WTC11 (cell line): ENCODE data around the gene ATXN7L3. TPM values are rescaled to one million over a fixed set of nuclear protein-coding genes. Genes with fewer than 3 reads are reported as not detected.

Experiments
- ATAC-seq: fragments of 200-7000 bp; cut with Tn5 transposase; 2 replicates; pipeline ENCODE4 v1.10.0; 2021; ENCODE audit warnings: mild to moderate bottlenecking, moderate library complexity
- CTCF ChIA-PET: fragments of 300-600 bp; sonication (Branson Sonifier 250); formaldehyde crosslinking; loops from one replicate; lab custom pipeline; 2021; ENCODE audit warnings: antibody characterized with exemption; lab: Charles Lee
- POLR2A ChIA-PET: fragments of 350-600 bp; sonication (Branson Sonifier 250); formaldehyde crosslinking; loops from one replicate; lab custom pipeline; 2021; ENCODE audit warnings: antibody characterized with exemption; lab: Charles Lee
- DNase-seq: peaks from one replicate; pipeline ENCODE4 v3.0.0; 2021; ENCODE audit warnings: low spot score
- H3K27ac Mint-ChIP-seq: 2 replicates; pipeline ENCODE4 v1.8.0; 2021; ENCODE audit warnings: mixed read lengths
- H3K27me3 Mint-ChIP-seq: 2 replicates; pipeline ENCODE4 v1.8.0; 2021; ENCODE audit warnings: low read depth, mild to moderate bottlenecking, moderate library complexity, mixed read lengths
- H3K36me3 Mint-ChIP-seq: 2 replicates; pipeline ENCODE4 v1.8.0; 2021; ENCODE audit warnings: mixed read lengths
- H3K4me1 Mint-ChIP-seq: 2 replicates; pipeline ENCODE4 v1.8.0; 2022; ENCODE audit warnings: mixed read lengths
- H3K4me3 Mint-ChIP-seq: 2 replicates; pipeline ENCODE4 v1.8.0; 2021; ENCODE audit warnings: mild to moderate bottlenecking, moderate library complexity, mixed read lengths
- H3K9me3 Mint-ChIP-seq: 2 replicates; pipeline ENCODE4 v1.8.0; 2021; ENCODE audit warnings: mixed read lengths
- JUN ChIP-seq: sonication (generic); formaldehyde crosslinking; IDR thresholded peaks from 2 replicates; pipeline ENCODE4 v1.8.0; 2023; ENCODE audit warnings: mild to moderate bottlenecking, missing genetic modification reagents
- total RNA-seq: library from RNA; stranded (reverse); gene quantifications from 3 replicates; pipeline ENCODE4 v1.2.3, GENCODE V29; 2021
- TF ChIP-seq, protein P1 (sequence below): sonication (generic); formaldehyde crosslinking; IDR thresholded peaks from 2 replicates; pipeline ENCODE4 v1.8.1; 2023; ENCODE audit warnings: mild to moderate bottlenecking, moderate library complexity, missing genetic modification reagents
- TF ChIP-seq, protein P2 (sequence below): sonication (generic); formaldehyde crosslinking; IDR thresholded peaks from 2 replicates; pipeline ENCODE4 v1.8.1; 2023; ENCODE audit warnings: mild to moderate bottlenecking, missing genetic modification reagents, moderate library complexity
- TF ChIP-seq, protein P3 (sequence below): fragments of 250-450 bp; sonication (Bioruptor Pico); conservative IDR thresholded peaks from 2 replicates; pipeline ENCODE4 v1.9.0; 2021; ENCODE audit warnings: mild to moderate bottlenecking
- TF ChIP-seq, protein P4 (sequence below): fragments of 250-450 bp; sonication (Bioruptor Pico); IDR thresholded peaks from 2 replicates; pipeline ENCODE4 v1.8.0; 2021; ENCODE audit warnings: mild to moderate bottlenecking
- TF ChIP-seq, protein P5 (sequence below): sonication (generic); formaldehyde crosslinking; IDR thresholded peaks from 2 replicates; pipeline ENCODE4 v1.8.0; 2023; ENCODE audit warnings: missing genetic modification reagents
- TF ChIP-seq, protein P6 (sequence below): sonication (generic); formaldehyde crosslinking; IDR thresholded peaks from 2 replicates; pipeline ENCODE4 v1.8.1; 2023; ENCODE audit warnings: mild to moderate bottlenecking, missing genetic modification reagents, borderline replicate concordance
- TF ChIP-seq, protein P7 (sequence below): fragments of 250-450 bp; sonication (Bioruptor Pico); IDR thresholded peaks from 2 replicates; pipeline ENCODE4 v1.9.0; 2021; ENCODE audit warnings: mild to moderate bottlenecking
- TF ChIP-seq, protein P8 (sequence below): sonication (generic); formaldehyde crosslinking; IDR thresholded peaks from 2 replicates; pipeline ENCODE4 v1.8.0; 2023; ENCODE audit warnings: mild to moderate bottlenecking, missing genetic modification reagents

Gene ATXN7L3
- total RNA-seq, 1 experiment from 2014 or later = 114 TPM

DNA sequence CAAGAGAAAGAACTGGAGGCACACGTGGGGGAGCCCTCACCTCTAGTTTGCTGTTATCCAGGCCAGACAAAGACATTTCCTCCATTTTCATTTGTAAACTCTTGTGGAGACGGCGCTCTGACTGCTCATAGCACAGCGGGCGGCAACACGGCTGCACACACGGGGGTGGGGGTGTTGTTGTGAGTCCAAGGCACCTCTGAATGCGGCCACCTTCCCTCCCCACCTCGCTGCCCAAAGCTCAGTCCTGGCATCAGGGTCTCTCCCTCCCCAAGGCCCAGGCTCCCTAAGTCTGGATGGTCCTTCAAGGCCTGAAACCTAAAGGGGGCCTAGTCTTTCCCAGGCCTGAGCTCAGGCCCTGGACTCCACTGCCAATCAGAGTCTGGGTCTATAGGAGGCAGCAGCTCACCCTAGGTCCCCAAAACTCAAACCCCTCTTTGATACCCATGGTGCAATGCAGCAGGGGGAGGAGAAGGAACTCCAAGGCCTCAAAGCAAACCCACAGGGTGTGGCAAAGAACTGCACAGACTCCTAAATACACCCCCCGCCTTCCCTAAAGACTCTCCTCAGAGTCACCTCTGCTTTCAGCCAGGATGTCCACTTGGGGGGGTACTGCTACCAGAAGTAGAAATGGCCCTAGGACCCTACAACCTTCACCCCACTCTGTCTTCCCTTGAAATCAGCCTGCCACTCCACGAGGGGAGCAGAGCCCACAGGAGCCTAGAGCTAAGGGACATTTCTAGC lies 1.5 kb downstream of the ATXN7L3 start (continued):
- TF ChIP-seq, protein P1, sequence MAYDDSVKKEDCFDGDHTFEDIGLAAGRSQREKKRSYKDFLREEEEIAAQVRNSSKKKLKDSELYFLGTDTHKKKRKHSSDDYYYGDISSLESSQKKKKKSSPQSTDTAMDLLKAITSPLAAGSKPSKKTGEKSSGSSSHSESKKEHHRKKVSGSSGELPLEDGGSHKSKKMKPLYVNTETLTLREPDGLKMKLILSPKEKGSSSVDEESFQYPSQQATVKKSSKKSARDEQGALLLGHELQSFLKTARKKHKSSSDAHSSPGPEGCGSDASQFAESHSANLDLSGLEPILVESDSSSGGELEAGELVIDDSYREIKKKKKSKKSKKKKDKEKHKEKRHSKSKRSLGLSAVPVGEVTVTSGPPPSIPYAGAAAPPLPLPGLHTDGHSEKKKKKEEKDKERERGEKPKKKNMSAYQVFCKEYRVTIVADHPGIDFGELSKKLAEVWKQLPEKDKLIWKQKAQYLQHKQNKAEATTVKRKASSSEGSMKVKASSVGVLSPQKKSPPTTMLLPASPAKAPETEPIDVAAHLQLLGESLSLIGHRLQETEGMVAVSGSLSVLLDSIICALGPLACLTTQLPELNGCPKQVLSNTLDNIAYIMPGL (CRISPR knock-in tag) = no peak

DNA sequence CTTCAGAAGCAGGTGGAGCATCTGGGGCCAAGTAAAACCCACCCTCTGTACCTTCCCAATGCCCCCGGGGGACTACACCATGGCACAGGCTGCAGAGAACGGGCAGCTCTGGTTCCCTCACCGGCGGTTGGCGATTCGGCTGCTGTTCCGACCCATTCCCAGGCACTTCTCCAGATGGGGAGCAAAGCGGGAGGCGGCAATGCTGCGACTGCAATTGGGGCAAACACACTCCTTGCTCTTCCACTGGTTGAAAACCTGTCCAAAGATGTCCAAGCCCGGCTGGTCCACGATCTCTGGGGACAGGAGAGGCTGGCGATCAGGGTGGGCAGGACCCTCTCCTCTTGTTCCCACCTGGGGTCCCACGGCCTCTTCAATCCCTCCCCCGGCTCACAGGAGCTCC lies 2.6 kb downstream of the ATXN7L3 start:
- no peaks in the 10 kb centered on the region for H3K9me3 Mint-ChIP-seq
- peak overlapping the region; percentile 55; the same call in 1 of the 2 replicates for H3K27ac Mint-ChIP-seq
- peaks cover 25% of the 10 kb centered on the region for H3K4me1 Mint-ChIP-seq
- no peaks in the 10 kb centered on the region for H3K27me3 Mint-ChIP-seq
- DNase-seq (no peak), ATAC-seq (no peak)
- TF ChIP-seq JUN (CRISPR knock-in tag) = no peak
- TF ChIP-seq, protein P2, sequence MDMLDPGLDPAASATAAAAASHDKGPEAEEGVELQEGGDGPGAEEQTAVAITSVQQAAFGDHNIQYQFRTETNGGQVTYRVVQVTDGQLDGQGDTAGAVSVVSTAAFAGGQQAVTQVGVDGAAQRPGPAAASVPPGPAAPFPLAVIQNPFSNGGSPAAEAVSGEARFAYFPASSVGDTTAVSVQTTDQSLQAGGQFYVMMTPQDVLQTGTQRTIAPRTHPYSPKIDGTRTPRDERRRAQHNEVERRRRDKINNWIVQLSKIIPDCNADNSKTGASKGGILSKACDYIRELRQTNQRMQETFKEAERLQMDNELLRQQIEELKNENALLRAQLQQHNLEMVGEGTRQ (CRISPR knock-in tag) = no peak
- TF ChIP-seq, protein P3, sequence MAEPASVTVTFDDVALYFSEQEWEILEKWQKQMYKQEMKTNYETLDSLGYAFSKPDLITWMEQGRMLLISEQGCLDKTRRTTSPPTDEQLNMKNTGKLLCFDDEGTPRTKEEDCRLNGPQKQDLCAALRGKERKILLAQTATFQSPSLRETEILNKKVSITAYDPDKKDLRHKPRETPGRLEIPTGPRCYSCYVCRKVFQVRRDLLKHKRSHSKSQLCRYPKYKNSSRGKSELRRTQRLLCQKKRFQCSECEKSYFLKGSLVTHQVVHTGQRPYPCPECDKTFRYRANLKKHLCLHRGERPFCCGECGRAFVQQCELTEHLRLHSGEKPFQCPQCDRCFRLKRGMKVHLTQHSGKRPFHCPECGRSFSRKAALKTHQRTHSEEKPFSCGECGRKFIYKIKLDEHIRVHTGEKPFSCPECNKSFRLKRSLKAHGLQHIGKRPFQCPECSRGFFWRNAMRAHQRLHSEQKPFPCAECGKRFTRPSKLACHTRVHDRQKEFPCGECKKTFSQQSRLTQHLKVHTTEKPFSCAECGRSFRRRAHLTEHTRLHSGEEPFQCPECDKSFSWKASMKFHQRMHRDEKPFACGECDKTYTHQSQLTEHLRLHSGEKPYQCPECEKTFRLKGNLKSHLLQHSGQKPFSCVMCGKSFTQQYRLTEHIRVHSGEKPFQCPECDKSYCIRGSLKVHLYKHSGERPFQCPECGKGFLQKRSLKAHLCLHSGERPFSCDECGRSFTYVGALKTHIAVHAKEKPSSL (CRISPR knock-in tag) = no peak
- TF ChIP-seq, protein P4, sequence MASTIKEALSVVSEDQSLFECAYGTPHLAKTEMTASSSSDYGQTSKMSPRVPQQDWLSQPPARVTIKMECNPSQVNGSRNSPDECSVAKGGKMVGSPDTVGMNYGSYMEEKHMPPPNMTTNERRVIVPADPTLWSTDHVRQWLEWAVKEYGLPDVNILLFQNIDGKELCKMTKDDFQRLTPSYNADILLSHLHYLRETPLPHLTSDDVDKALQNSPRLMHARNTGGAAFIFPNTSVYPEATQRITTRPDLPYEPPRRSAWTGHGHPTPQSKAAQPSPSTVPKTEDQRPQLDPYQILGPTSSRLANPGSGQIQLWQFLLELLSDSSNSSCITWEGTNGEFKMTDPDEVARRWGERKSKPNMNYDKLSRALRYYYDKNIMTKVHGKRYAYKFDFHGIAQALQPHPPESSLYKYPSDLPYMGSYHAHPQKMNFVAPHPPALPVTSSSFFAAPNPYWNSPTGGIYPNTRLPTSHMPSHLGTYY (CRISPR knock-in tag) = no peak
- TF ChIP-seq, protein P5, sequence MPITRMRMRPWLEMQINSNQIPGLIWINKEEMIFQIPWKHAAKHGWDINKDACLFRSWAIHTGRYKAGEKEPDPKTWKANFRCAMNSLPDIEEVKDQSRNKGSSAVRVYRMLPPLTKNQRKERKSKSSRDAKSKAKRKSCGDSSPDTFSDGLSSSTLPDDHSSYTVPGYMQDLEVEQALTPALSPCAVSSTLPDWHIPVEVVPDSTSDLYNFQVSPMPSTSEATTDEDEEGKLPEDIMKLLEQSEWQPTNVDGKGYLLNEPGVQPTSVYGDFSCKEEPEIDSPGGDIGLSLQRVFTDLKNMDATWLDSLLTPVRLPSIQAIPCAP (CRISPR knock-in tag) = no peak
- TF ChIP-seq, protein P6, sequence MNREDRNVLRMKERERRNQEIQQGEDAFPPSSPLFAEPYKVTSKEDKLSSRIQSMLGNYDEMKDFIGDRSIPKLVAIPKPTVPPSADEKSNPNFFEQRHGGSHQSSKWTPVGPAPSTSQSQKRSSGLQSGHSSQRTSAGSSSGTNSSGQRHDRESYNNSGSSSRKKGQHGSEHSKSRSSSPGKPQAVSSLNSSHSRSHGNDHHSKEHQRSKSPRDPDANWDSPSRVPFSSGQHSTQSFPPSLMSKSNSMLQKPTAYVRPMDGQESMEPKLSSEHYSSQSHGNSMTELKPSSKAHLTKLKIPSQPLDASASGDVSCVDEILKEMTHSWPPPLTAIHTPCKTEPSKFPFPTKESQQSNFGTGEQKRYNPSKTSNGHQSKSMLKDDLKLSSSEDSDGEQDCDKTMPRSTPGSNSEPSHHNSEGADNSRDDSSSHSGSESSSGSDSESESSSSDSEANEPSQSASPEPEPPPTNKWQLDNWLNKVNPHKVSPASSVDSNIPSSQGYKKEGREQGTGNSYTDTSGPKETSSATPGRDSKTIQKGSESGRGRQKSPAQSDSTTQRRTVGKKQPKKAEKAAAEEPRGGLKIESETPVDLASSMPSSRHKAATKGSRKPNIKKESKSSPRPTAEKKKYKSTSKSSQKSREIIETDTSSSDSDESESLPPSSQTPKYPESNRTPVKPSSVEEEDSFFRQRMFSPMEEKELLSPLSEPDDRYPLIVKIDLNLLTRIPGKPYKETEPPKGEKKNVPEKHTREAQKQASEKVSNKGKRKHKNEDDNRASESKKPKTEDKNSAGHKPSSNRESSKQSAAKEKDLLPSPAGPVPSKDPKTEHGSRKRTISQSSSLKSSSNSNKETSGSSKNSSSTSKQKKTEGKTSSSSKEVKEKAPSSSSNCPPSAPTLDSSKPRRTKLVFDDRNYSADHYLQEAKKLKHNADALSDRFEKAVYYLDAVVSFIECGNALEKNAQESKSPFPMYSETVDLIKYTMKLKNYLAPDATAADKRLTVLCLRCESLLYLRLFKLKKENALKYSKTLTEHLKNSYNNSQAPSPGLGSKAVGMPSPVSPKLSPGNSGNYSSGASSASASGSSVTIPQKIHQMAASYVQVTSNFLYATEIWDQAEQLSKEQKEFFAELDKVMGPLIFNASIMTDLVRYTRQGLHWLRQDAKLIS (CRISPR knock-in tag) = no peak
- TF ChIP-seq, all 79 proteins: peak for 0
- POLR2A ChIA-PET = no interaction called here
- Mint-ChIP-seq H3K4me3 (no peak overlapping the region), H3K36me3 (peaks cover 40% of the 10 kb centered on the region)
- CTCF ChIA-PET = interaction anchor here (5.1 kb wide), 1 partner anchor 13 kb away, joined by 47 read pairs; no protein-coding TSS in a partner anchor

DNA sequence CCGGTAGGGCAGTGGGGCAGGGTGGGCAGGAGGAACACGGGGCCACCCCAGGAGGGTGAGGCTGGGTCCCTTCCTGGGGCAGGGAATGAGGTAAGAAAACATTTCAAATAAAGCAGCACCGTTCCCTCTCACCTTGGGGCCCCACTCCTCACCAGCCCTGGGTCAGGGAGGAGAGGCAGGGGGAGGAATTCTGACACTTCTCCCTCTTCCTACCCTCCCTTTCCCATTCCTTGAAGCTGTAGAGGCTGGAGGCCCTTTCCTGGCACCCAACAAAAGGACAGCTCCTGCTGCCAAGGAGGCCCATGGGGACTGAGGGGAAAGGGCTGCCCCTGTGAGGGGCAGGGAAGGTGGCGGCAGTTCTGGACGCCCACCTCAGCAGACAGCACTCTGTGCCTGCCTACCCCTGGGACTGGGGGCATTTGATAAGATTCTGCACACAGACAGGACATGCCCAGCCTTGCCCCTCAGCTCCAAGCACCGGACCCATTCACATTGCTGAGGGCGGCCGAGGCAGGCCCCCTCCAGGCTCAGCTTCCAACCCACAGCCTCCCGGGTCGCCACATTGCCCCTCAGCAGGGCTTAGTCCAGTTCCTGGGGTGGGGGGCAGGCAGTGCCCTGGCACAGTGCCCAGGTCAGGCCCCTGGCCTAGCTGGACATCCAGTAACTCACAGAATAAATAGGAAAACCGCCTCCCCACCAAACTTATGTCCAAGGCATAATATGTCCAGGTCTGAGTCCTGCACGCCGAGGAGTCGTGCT lies 6.2 kb downstream of the ATXN7L3 start:
- Mint-ChIP-seq H3K4me1 (peaks cover 28% of the 10 kb centered on the region), H3K27ac (peak overlapping the region; percentile 78; the same call in 1 of the 2 replicates), H3K27me3 (no peaks in the 10 kb centered on the region), H3K9me3 (no peaks in the 10 kb centered on the region), H3K36me3 (peaks cover 46% of the 10 kb centered on the region), H3K4me3 (no peak overlapping the region)
- ChIA-PET POLR2A (no interaction called here), CTCF (interaction anchor here (1.2 to 2.4 kb wide), 2 partner anchors 13 to 16 kb away, joined by 3 to 7 read pairs; no protein-coding TSS in a partner anchor)
- ATAC-seq = no peak
- DNase-seq = no peak
- TF ChIP-seq, protein P7, sequence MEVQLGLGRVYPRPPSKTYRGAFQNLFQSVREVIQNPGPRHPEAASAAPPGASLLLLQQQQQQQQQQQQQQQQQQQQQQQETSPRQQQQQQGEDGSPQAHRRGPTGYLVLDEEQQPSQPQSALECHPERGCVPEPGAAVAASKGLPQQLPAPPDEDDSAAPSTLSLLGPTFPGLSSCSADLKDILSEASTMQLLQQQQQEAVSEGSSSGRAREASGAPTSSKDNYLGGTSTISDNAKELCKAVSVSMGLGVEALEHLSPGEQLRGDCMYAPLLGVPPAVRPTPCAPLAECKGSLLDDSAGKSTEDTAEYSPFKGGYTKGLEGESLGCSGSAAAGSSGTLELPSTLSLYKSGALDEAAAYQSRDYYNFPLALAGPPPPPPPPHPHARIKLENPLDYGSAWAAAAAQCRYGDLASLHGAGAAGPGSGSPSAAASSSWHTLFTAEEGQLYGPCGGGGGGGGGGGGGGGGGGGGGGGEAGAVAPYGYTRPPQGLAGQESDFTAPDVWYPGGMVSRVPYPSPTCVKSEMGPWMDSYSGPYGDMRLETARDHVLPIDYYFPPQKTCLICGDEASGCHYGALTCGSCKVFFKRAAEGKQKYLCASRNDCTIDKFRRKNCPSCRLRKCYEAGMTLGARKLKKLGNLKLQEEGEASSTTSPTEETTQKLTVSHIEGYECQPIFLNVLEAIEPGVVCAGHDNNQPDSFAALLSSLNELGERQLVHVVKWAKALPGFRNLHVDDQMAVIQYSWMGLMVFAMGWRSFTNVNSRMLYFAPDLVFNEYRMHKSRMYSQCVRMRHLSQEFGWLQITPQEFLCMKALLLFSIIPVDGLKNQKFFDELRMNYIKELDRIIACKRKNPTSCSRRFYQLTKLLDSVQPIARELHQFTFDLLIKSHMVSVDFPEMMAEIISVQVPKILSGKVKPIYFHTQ (CRISPR knock-in tag) = no peak
- TF ChIP-seq, protein P8, sequence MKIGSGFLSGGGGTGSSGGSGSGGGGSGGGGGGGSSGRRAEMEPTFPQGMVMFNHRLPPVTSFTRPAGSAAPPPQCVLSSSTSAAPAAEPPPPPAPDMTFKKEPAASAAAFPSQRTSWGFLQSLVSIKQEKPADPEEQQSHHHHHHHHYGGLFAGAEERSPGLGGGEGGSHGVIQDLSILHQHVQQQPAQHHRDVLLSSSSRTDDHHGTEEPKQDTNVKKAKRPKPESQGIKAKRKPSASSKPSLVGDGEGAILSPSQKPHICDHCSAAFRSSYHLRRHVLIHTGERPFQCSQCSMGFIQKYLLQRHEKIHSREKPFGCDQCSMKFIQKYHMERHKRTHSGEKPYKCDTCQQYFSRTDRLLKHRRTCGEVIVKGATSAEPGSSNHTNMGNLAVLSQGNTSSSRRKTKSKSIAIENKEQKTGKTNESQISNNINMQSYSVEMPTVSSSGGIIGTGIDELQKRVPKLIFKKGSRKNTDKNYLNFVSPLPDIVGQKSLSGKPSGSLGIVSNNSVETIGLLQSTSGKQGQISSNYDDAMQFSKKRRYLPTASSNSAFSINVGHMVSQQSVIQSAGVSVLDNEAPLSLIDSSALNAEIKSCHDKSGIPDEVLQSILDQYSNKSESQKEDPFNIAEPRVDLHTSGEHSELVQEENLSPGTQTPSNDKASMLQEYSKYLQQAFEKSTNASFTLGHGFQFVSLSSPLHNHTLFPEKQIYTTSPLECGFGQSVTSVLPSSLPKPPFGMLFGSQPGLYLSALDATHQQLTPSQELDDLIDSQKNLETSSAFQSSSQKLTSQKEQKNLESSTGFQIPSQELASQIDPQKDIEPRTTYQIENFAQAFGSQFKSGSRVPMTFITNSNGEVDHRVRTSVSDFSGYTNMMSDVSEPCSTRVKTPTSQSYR (CRISPR knock-in tag) = no peak
